SU-DHL-6 (cell line): ENCODE results near the gene MEIOB.

Experiments
- H2AFZ ChIP-seq: fragments of 200-600 bp; sonication (generic); 2 replicates; pipeline ENCODE4 v1.6.1; 2014; ENCODE audit warnings: low read depth, mild to moderate bottlenecking, moderate library complexity, mixed read lengths, antibody characterized with exemption, low read length; ENCODE audit not compliant: severe bottlenecking
- H3F3A ChIP-seq: fragments of 200-600 bp; shearing (Covaris generic); 2 replicates; pipeline ENCODE4 v1.6.0; 2016; ENCODE audit warnings: antibody characterized with exemption, mild to moderate bottlenecking; ENCODE audit not compliant: insufficient read depth
- H3K27ac ChIP-seq: fragments of 200-600 bp; sonication (generic); 2 replicates; pipeline ENCODE4 v1.5.1; 2016; ENCODE audit warnings: low read depth, mild to moderate bottlenecking, low read length, moderate library complexity, mixed read lengths
- H3K27me3 ChIP-seq: fragments of 200-600 bp; sonication (generic), shearing (Covaris generic); 2 replicates; pipeline ENCODE4 v1.6.0; 2014; ENCODE audit warnings: mild to moderate bottlenecking, low read length
- H3K36me3 ChIP-seq: fragments of 200-600 bp; sonication (generic); 2 replicates; pipeline ENCODE4 v1.6.1; 2014; ENCODE audit warnings: mild to moderate bottlenecking, low read length, mixed read lengths
- H3K4me2 ChIP-seq: fragments of 300-600, 200-600 bp; shearing (Covaris generic), sonication (generic); 2 replicates; pipeline ENCODE4 v1.6.0; 2014; ENCODE audit warnings: low read length, low read depth, mild to moderate bottlenecking; ENCODE audit not compliant: poor library complexity, severe bottlenecking
- H3K4me3 ChIP-seq: fragments of 200-600 bp; sonication (generic); 2 replicates; pipeline ENCODE4 v1.5.1; 2014; ENCODE audit warnings: antibody characterized with exemption, low read length, mild to moderate bottlenecking, mixed read lengths; ENCODE audit not compliant: insufficient read depth, poor library complexity, severe bottlenecking
- H3K79me2 ChIP-seq: fragments of 200-600 bp; sonication (generic); 2 replicates; pipeline ENCODE4 v1.6.1; 2014; ENCODE audit warnings: mild to moderate bottlenecking, low read length, moderate library complexity; ENCODE audit not compliant: insufficient read depth
- H3K9ac ChIP-seq: fragments of 200-600 bp; sonication (generic); 2 replicates; pipeline ENCODE4 v1.7.0; 2014; ENCODE audit warnings: mild to moderate bottlenecking, low read length
- H3K9me2 ChIP-seq: fragments of 200-600 bp; sonication (generic); replicated peaks from 2 replicates; pipeline ENCODE4 v1.6.1; 2014; ENCODE audit warnings: low read length; ENCODE audit not compliant: insufficient read depth
- H3K9me3 ChIP-seq: fragments of 200-600 bp; sonication (generic); 2 replicates; pipeline ENCODE4 v1.6.1; 2014; ENCODE audit warnings: low read length, mixed read lengths; ENCODE audit not compliant: insufficient read depth
- H4K20me1 ChIP-seq: fragments of 200-600 bp; sonication (generic); 2 replicates; pipeline ENCODE4 v1.6.1; 2014; ENCODE audit warnings: low read depth, mild to moderate bottlenecking, antibody characterized with exemption, low read length, moderate library complexity, mixed read lengths
- CTCF ChIP-seq: fragments of 200-600 bp; sonication (generic); IDR thresholded peaks from one replicate; pipeline ENCODE4 v1.5.1; 2017; ENCODE audit warnings: antibody characterized with exemption, mild to moderate bottlenecking, low read length, moderate library complexity; ENCODE audit not compliant: insufficient read depth, poor library complexity, severe bottlenecking
- EZH2phosphoT487 ChIP-seq: fragments of 200-600 bp; sonication (generic), shearing (Covaris generic); conservative IDR thresholded peaks from 2 replicates; pipeline ENCODE4 v1.6.1; 2018; ENCODE audit warnings: mild to moderate bottlenecking, antibody characterized with exemption, low read length, moderate library complexity, mixed read lengths

Gene MEIOB

GRCh38 chr16:1825381-1825863 lies 46.5 kb downstream of the MEIOB start:
- H3K4me3 ChIP-seq = peak overlapping the region; percentile 81
- no peak overlapping the region for H2AFZ ChIP-seq
- H3K9me2 ChIP-seq = no peaks in the 10 kb centered on the region
- H3K9ac ChIP-seq = peak overlapping the region; percentile 48; the same call in 1 of the 2 replicates
- H3K27ac ChIP-seq = no peak overlapping the region
- H3K36me3 ChIP-seq = no peaks in the 10 kb centered on the region
- no peaks in the 10 kb centered on the region for H3K9me3 ChIP-seq
- peak overlapping the region; percentile 54 for H3K4me2 ChIP-seq
- H3F3A ChIP-seq = peaks cover 8% of the 10 kb centered on the region; the same call in 1 of the 2 replicates
- no peaks in the 10 kb centered on the region for H4K20me1 ChIP-seq
- TF ChIP-seq EZH2phosphoT487 = no peak
- no peak for TF ChIP-seq CTCF
- no peaks in the 10 kb centered on the region for H3K27me3 ChIP-seq
- peaks cover 5% of the 10 kb centered on the region; the same call in 1 of the 2 replicates for H3K79me2 ChIP-seq

- no peak overlapping the region for H3K9ac ChIP-seq
- no peak overlapping the region for H3K27ac ChIP-seq
- H3K9me2 ChIP-seq = no peaks in the 10 kb centered on the region
- no peak overlapping the region for H3K4me3 ChIP-seq
- no peaks in the 10 kb centered on the region for H3K9me3 ChIP-seq
- no peaks in the 10 kb centered on the region for H3K36me3 ChIP-seq
- H3K4me2 ChIP-seq = no peak overlapping the region
- H3K79me2 ChIP-seq = peaks cover 5% of the 10 kb centered on the region; the same call in 1 of the 2 replicates
- H3F3A ChIP-seq = peaks cover 7% of the 10 kb centered on the region; the same call in 1 of the 2 replicates
- H4K20me1 ChIP-seq = no peaks in the 10 kb centered on the region
- TF ChIP-seq EZH2phosphoT487 = no peak
- TF ChIP-seq CTCF = no peak
- no peak overlapping the region for H2AFZ ChIP-seq
- H3K27me3 ChIP-seq = no peaks in the 10 kb centered on the region
These were observed 48.1 kb downstream of the MEIOB start for GRCh38 chr16:1823821-1824220.

GRCh38 chr16:1822801-1823200 lies 49.2 kb downstream of the MEIOB start:
- Histone ChIP-seq H3K4me2 (no peak overlapping the region), H2AFZ (no peak overlapping the region), H4K20me1 (no peaks in the 10 kb centered on the region), H3K36me3 (no peaks in the 10 kb centered on the region), H3K27me3 (no peaks in the 10 kb centered on the region), H3K9ac (no peak overlapping the region), H3K79me2 (peaks cover 5% of the 10 kb centered on the region; the same call in 1 of the 2 replicates), H3K9me3 (no peaks in the 10 kb centered on the region), H3K9me2 (no peaks in the 10 kb centered on the region), H3F3A (no peaks in the 10 kb centered on the region), H3K27ac (no peak overlapping the region), H3K4me3 (no peak overlapping the region)
- TF ChIP-seq CTCF = no peak
- no peak for TF ChIP-seq EZH2phosphoT487
